Vagina (tissue), 2 donors: Measurements from ENCODE around the gene INHBC. TPM values are rescaled to one million over a fixed set of nuclear protein-coding genes. Genes with fewer than 3 reads are reported as not detected.
A peak's percentile ranks its signal among the peaks of the same experiment; 100 is the strongest.

Experiments
- DNase-seq, 2 donors: peaks; one replicate each; pipeline ENCODE4 v3.0.0-alpha.2; 2017; ENCODE audit errors: extremely low spot score in 2 of 2
- H3K27ac ChIP-seq: fragments of 200-600 bp; sonication (generic); one replicate; pipeline ENCODE4 v1.5.1; 2019
- H3K27me3 ChIP-seq: fragments of 200-600 bp; sonication (generic); one replicate; pipeline ENCODE4 v1.5.1; 2019
- H3K36me3 ChIP-seq, 2 donors: fragments of 200-600 bp; sonication (generic); one replicate each; pipeline ENCODE4 v1.5.1; 2017 to 2019
- H3K4me1 ChIP-seq: fragments of 200-600 bp; sonication (generic); one replicate; pipeline ENCODE4 v1.5.1; 2019
- H3K4me3 ChIP-seq, 2 donors: fragments of 200-600 bp; sonication (generic); 1 replicate in 1 of 2; 2 replicates in 1 of 2; pipeline ENCODE4 v1.5.1; 2016 to 2019
- H3K9me3 ChIP-seq: fragments of 200-600 bp; sonication (generic); one replicate; pipeline ENCODE4 v1.5.1; 2019
- CTCF ChIP-seq, 3 experiments: fragments of 450-650 bp in 2 of 3; fragments of 200-600 bp in 1 of 3; sonication (generic) in 1 of 3; IDR thresholded peaks; one replicate each; pipeline ENCODE4 v1.5.1; 2017 to 2019; ENCODE audit warnings: antibody characterized with exemption in 3 of 3, mild to moderate bottlenecking in 2 of 3, moderate library complexity in 2 of 3
- POLR2A ChIP-seq, 2 donors: fragments of 450-650 bp; IDR thresholded peaks; one replicate each; pipeline ENCODE4 v1.6.1; 2017; ENCODE audit warnings: antibody characterized with exemption in 2 of 2, mild to moderate bottlenecking in 2 of 2, moderate library complexity in 2 of 2
- POLR2AphosphoS5 ChIP-seq, 2 donors: sonication (generic); formaldehyde crosslinking; IDR thresholded peaks; one replicate each; pipeline ENCODE4 v1.9.0; 2017; ENCODE audit warnings: antibody characterized with exemption in 2 of 2, mild to moderate bottlenecking in 2 of 2, low read depth in 1 of 2; ENCODE audit not compliant: insufficient read depth in 1 of 2
- intact Hi-C: fragments of 100-400 bp; cut with DNase I; formaldehyde crosslinking; loops from one replicate; pipeline ENCODE4 v1.15.1; 2023
- total RNA-seq: library from RNA; depleted of rRNA; stranded (reverse); fragments of >200 nt; gene quantifications from one replicate; pipeline ENCODE4 v1.2.3, GENCODE V29; 2016

INHBC gene
- total RNA-seq, 1 donor from 2014 or later = not detected

- TF ChIP-seq POLR2AphosphoS5 (IDR thresholded peaks at IDR 0.05; ENCODE audit: insufficient read depth in 1 of 2, low read depth in 1 of 2) = peak in 1 of 2 donors; percentile 7
- TF ChIP-seq CTCF (IDR thresholded peaks at IDR 0.05) = no peak
- Histone ChIP-seq H3K4me3 (peak overlapping the region; percentile 14 to 34), H3K36me3 (no peaks in the 10 kb centered on the region), H3K4me1 (peaks cover 18% of the 10 kb centered on the region), H3K9me3 (no peaks in the 10 kb centered on the region), H3K27me3 (peaks cover 12% of the 10 kb centered on the region), H3K27ac (peak overlapping the region; percentile 39)
- no peak for DNase-seq
- intact Hi-C loops = no loop called here
Measured at GRCh38 chr12:57477710-57478681, 43.4 kb downstream of the INHBC start.

- no peak for DNase-seq
- H3K9me3 ChIP-seq = no peaks in the 10 kb centered on the region
- peaks cover 12% of the 10 kb centered on the region for H3K27me3 ChIP-seq
- peak overlapping the region; percentile 33 for H3K27ac ChIP-seq
- H3K4me1 ChIP-seq = peaks cover 18% of the 10 kb centered on the region
- intact Hi-C loops = no loop called here
- H3K36me3 ChIP-seq = no peaks in the 10 kb centered on the region
- TF ChIP-seq POLR2AphosphoS5 (IDR thresholded peaks at IDR 0.05; ENCODE audit: insufficient read depth in 1 of 2, low read depth in 1 of 2) = no peak
- no peak overlapping the region for H3K4me3 ChIP-seq
Measured at GRCh38 chr12:57479043-57479375, 44.4 kb downstream of the INHBC start.

DNA sequence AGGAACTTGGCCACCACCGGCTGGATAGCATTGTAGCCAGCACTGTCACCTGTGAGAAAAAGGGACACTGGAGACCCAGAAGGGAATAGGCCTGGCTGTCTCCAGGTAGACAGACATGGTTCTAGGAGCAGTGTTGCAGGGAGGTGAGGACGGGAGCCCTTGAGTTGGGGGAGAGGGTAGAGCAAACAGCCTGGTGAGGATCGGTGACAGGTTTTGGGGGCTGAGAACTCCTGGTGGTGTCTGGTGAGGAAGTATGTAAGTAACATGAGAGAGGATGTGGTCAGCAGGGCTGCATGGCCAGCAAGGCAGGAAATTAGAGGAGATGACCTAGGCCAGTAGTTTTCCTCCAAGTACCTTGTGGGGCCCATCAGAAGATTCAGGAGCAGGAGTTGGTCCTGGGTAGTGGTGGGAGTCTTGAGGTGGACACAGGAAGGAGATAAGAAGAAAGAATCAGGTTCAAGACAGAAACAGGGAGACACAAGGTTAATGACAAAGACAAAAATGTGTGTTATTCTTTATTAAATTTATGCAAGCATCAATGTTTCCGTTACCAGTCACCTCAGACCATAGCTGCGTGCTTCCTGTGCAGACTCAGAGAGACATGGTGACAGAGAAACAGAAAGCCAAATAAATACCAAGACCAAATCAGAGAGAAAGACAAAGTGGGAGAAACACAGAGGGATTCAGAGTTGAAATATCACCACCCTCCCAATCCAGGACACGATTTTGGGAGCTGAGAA, 45.0 kb downstream of the INHBC start, which contains the start of gene ARHGAP9:
ARHGAP9 (minus strand) TSS at position 491 of the 740 bp plus-strand sequence; CDS start at position 31, 460 bp downstream.
- Histone ChIP-seq H3K27ac (peak within 1 kb of the TSS; percentile 33), H3K4me3 (no peak within 1 kb of the TSS), H3K4me1 (peaks cover 18% of the 10 kb centered on the region), H3K36me3 (no peaks in the 10 kb centered on the region), H3K9me3 (no peaks in the 10 kb centered on the region), H3K27me3 (peaks cover 11% of the 10 kb centered on the region)
- intact Hi-C loops = no loop called here
- DNase-seq = no peak
- no peak for TF ChIP-seq POLR2AphosphoS5 (IDR thresholded peaks at IDR 0.05; ENCODE audit: insufficient read depth in 1 of 2, low read depth in 1 of 2)

GRCh38 chr12:57481671-57482070, 47.1 kb downstream of the INHBC start:
- Histone ChIP-seq H3K27ac (no peak overlapping the region), H3K9me3 (no peaks in the 10 kb centered on the region), H3K4me3 (no peak overlapping the region), H3K4me1 (no peaks in the 10 kb centered on the region), H3K27me3 (no peaks in the 10 kb centered on the region), H3K36me3 (no peaks in the 10 kb centered on the region)
- no peak for TF ChIP-seq CTCF (IDR thresholded peaks at IDR 0.05)
- no peak for TF ChIP-seq POLR2AphosphoS5 (IDR thresholded peaks at IDR 0.05; ENCODE audit: insufficient read depth in 1 of 2, low read depth in 1 of 2)
- TF ChIP-seq POLR2A (IDR thresholded peaks at IDR 0.05) = no peak
- DNase-seq = no peak
- intact Hi-C loops = no loop called here

- H3K4me1 ChIP-seq = peaks cover 7% of the 10 kb centered on the region
- intact Hi-C loops = no loop called here
Measured at GRCh38 chr12:57483466-57483865, 48.9 kb downstream of the INHBC start.

More at GRCh38 chr12:57483466-57483865, 48.9 kb downstream of the INHBC start:
- no peaks in the 10 kb centered on the region for H3K36me3 ChIP-seq
- no peaks in the 10 kb centered on the region for H3K27me3 ChIP-seq
- no peak for TF ChIP-seq CTCF (IDR thresholded peaks at IDR 0.05)
- no peak for TF ChIP-seq POLR2AphosphoS5 (IDR thresholded peaks at IDR 0.05; ENCODE audit: insufficient read depth in 1 of 2, low read depth in 1 of 2)
- TF ChIP-seq POLR2A (IDR thresholded peaks at IDR 0.05) = no peak
- no peak for DNase-seq
- no peak overlapping the region for H3K4me3 ChIP-seq
- no peak overlapping the region for H3K27ac ChIP-seq
- no peaks in the 10 kb centered on the region for H3K9me3 ChIP-seq
